HepG2 (cell line): Measurements from ENCODE around the gene KRT79.

Experiments used
- EHMT2 ChIP-seq: fragments of 200-600 bp; sonication (generic); IDR thresholded peaks from 2 replicates; pipeline ENCODE4 v1.7.0; 2017; ENCODE audit warnings: antibody characterized with exemption, low read depth, low read length, borderline replicate concordance
- JUN ChIP-seq: sonication (generic); formaldehyde crosslinking; IDR thresholded peaks from 2 replicates; pipeline ENCODE4 v1.4.0; 2020; ENCODE audit warnings: mild to moderate bottlenecking, missing genetic modification reagents
- TCF12 ChIP-seq, 2 experiments: fragments of 450-650 bp in 1 of 2; sonication (generic) in 1 of 2; formaldehyde crosslinking in 1 of 2; IDR thresholded peaks; 2 replicates each; pipeline versions ENCODE4 v1.6.1 to v1.8.0; 2017 to 2022; ENCODE audit warnings: antibody characterized with exemption in 1 of 2, mild to moderate bottlenecking in 1 of 2, missing genetic modification reagents in 1 of 2, moderate library complexity in 1 of 2
- ZFP37 ChIP-seq: sonication (generic); formaldehyde crosslinking; IDR thresholded peaks from 2 replicates; pipeline ENCODE4 v1.4.0; 2020; ENCODE audit warnings: missing genetic modification reagents, borderline replicate concordance
- ZNF234 ChIP-seq: sonication (generic); formaldehyde crosslinking; conservative IDR thresholded peaks from 2 replicates; pipeline ENCODE4 v1.5.1; 2020; ENCODE audit warnings: mild to moderate bottlenecking, missing genetic modification reagents
- TF ChIP-seq, protein P1 (sequence below): sonication (generic); formaldehyde crosslinking; IDR thresholded peaks from 2 replicates; pipeline ENCODE4 v1.8.1; 2023; ENCODE audit warnings: mild to moderate bottlenecking, missing genetic modification reagents

DNA sequence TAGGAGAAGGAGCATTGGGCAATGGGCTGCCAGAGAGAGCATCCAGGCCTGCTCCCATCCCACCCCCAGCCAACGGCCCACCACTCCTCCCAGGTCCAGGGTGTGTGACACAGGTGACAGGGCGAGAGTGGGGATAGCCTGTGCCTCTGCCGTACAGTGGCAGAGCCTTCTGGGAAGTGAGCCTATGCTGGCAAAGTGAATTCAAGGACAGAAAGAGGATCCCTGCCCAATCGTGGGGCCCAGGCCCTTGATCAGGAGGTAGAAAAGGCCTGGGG, 553 bp upstream of the KRT79 start:
- TF ChIP-seq ZFP37 (CRISPR knock-in tag) (no peak), ZNF234 (CRISPR knock-in tag) (no peak), EHMT2 (no peak), TCF12 (IDR thresholded peaks at IDR 0.05) (no peak), TCF12 (CRISPR knock-in tag; IDR thresholded peaks at IDR 0.05) (no peak), JUN (no peak)
- TF ChIP-seq, protein P1, sequence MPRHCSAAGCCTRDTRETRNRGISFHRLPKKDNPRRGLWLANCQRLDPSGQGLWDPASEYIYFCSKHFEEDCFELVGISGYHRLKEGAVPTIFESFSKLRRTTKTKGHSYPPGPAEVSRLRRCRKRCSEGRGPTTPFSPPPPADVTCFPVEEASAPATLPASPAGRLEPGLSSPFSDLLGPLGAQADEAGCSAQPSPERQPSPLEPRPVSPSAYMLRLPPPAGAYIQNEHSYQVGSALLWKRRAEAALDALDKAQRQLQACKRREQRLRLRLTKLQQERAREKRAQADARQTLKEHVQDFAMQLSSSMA (CRISPR knock-in tag): no peak
